ENCODE results near the gene RAB11FIP3.
A peak's percentile ranks its signal among the peaks of the same experiment; 100 is the strongest.
"Not testable (repeated sequence)": the region's sequence is repeated elsewhere in the genome, so short reads cannot be mapped to it uniquely, and the experiment has no call there.

The RAB11FIP3 gene

DNA sequence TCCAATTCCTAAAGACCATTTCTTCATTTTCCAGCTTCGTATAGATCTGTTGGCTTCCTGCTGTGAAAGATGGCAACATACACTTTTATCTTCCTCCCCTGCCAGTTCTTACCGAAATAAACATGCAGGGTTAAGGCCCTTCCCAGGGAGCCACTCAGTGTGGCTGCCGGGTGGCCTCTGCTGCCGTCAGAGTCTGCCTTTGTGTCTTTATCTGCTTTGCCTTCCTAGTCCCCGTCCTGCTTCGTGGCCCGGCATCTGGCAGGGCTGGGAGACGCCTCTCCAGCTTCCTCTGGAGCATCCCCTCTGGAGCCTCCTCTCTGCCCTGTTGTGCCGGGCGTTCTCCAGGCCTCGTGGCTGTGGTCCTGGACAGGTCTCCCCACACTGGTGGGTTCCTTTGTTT, 71.8 kb downstream of the RAB11FIP3 start:
- DNase-seq = no peak

DNA sequence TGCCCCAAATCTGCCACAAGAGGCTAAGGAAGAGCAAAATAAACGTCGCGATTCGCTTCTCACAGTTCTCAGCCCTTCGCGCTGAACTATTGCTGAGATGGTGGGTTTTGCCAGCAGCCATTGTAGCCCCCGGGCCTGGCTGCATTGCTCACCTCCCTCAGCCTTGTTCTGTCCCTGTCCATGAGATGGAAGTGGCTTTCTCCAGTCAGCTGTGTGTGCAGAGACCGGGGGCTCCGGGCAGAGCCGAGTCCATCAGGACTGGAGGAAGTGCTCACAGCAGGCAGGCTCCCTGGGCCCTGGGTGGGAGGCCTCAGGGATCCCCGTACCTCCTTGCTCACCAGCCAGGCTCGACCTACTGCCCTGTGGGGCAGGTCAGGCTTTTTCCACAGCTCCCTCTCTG, 74.5 kb downstream of the RAB11FIP3 start:
- no peak for DNase-seq

GRCh38 chr16:500709-501108, 75.3 kb downstream of the RAB11FIP3 start:
- DNase-seq = no peak

DNA sequence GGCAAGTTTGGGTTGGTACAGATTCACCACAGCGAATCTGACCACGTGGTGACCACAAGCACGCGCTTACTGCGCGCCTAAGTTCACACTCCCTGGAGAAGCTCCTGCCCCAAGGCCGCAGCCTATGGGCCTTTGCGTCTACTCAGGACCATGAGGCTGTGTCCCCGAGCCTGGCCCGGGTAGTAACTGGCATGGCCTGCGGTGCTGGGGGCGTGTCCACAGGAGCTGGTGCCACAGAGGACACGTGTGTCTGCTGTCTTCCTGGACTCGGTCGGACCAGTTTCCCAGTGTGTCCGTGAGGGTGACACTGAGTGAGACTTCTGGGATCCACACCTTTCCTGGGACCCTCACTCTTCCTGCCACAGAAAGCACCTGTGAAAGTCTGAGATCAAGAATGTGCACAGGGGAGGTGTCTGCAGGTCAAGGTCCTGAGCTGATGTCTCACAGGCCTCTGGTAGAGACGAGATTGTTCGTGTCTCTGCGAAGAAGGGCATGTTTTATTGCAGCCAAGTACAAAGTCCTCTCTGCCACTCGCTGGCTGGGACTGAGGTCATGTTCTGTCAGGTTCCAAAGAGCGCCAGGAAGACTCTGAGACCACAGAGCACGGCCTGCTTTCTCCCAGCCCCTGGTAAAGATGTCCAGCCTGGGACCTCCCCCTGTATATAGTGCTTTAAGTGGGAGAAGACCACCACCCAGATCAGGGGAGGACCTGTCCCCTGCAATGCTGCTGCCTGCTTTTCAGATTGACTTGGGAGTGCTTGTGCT, 76.9 kb downstream of the RAB11FIP3 start:
- DNase-seq = no peak

- DNase-seq = no peak
Measured at GRCh38 chr16:503150-504071, 78.0 kb downstream of the RAB11FIP3 start.

- DNase-seq = no peak
Measured at GRCh38 chr16:505479-506245, 80.2 kb downstream of the RAB11FIP3 start.

DNA sequence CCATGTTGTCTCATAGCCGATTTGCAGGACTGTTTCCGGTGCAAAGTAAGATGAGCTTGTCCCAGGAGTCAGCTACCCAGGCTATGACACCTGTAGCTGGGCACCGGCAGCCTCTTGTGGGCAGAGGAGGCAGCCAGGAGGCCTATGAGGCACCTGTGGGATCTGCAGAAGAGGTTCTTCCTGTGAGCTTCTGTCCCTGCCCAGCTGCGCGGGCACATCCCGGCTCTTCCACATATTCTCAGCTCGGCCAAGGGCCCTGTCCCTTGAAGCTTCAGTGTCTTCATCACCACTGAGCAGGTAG, 80.7 kb downstream of the RAB11FIP3 start:
- no peak for DNase-seq

DNA sequence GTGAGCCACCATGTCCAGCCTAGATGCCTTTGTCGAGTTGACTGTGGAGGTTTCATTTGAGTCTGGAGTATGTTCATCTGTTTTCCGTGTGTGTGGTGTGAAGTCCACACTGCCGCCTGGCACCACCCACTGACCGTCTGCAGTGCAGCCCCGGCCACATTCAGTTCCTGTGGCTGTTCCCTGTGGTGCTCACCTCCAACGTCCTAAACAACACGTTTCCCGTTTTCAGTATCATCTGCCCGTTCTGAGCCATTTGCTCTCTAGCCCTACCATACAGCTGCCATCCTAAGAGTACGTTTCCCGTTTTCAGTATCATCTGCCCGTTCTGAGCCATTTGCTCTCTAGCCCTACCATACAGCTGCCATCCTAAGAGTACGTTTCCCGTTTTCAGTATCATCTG, 82.1 kb downstream of the RAB11FIP3 start:
- DNase-seq = not testable (repeated sequence)

- DNase-seq = no peak
Measured at GRCh38 chr16:507996-508395, 82.5 kb downstream of the RAB11FIP3 start.

DNA sequence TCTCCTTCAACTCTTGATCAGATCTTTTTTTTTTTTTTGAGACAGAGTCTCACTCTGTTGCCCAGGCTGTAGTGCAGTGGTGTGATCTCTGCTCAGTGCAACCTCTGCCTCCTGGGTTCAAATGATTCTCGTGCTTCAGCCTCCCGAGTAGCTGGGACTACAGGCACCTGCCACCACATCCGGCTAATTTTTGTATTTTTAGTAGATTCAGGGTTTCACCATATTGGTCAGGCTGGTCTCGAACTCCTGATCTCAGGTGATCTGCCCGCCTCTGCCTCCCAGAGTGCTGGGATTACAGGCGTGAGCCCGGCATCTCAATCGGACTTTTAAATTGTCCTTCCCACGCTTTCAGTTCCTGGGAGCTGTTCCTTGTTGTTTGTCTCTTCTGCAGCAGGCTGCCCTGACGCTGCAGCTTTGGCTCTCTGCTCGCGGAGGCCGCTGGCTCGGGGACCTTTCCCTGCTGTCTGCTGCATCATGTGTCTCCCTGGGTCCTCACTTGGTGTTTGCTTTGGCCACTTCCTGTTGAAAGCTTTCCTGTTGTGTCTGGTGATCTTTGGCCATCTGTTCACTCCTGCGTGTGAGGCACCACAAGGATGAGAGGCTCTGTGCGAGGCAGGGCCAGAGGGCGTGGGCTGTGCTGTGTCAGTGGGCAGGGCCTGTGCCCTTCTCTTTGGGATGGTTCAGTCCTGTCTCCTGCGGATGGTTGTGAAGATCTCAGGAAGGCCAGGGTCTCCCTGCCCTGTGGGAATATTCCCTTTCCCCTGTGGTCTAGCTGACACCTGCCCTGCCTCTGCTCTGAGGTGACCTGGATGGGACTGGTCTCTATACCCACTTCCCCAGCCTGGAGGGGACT, 83.7 kb downstream of the RAB11FIP3 start:
- DNase-seq = peak; percentile 66

DNA sequence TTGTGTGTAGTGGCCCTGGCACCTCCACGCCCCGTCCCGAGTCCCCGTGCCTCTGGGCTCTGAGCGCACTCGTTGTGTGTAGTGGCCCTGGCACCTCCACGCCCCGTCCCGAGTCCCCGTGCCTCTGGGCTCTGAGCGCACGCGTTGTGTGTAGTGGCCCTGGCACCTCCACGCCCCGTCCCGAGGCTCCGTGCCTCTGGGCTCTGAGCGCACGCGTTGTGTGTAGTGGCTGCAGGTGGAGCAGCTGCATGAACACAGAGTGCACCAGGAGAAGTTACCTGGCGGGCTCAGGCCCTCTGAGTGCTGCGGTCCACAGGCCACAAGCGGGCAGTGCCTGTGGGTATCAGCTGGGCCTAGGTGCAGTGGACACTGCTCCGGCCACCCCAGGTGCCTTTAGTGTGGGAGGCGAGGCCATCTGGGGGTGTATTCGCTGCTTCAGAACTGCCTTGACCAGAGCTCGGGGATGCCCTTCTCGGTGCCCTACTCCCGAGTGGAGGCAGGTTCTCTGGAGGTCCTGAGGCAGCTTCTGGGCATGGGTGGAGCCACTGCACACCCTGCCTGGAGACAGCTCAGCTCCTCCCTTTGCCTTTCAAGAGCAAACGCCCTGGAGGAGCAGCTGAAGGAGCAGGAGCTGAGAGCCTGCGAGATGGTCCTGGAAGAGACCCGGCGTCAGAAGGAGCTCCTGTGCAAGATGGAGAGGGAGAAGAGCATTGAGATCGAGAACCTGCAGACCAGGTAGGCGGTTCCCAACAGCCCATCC, 84.8 kb downstream of the RAB11FIP3 start:
- no peak for DNase-seq

- DNase-seq = no peak
Measured at GRCh38 chr16:512802-513201, 87.4 kb downstream of the RAB11FIP3 start.

- no peak for DNase-seq
Measured at GRCh38 chr16:513950-514349, 88.5 kb downstream of the RAB11FIP3 start.

- no peak for DNase-seq
Measured at GRCh38 chr16:515175-515938, 89.9 kb downstream of the RAB11FIP3 start.

GRCh38 chr16:515939-516226, 90.4 kb downstream of the RAB11FIP3 start:
- DNase-seq = no peak

DNA sequence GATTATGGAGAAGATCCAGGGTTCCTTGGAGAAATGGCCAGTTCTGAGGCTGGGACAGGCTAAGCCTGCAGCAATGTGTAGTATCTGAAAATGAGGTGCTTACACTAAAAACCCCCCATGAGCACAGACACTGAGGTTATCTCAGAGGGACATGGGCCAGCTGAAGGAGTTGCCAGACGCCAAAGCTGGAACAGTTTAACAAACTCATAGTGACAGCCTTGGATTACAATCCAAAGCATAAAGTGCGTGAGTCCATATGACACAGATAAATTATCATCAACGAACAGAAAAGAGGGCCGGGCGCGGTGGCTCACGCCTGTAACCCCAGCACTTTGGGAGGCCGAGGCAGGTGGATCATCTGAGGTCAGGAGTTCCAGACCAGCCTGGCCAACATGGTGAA, 90.9 kb downstream of the RAB11FIP3 start:
- no peak for DNase-seq

GRCh38 chr16:518858-519257, 93.4 kb downstream of the RAB11FIP3 start:
- DNase-seq = no peak

- no peak for DNase-seq
Measured at GRCh38 chr16:519425-519824, 94.0 kb downstream of the RAB11FIP3 start.

- no peak for DNase-seq
Measured at GRCh38 chr16:519841-520687, 94.6 kb downstream of the RAB11FIP3 start.

GRCh38 chr16:520847-521246, 95.4 kb downstream of the RAB11FIP3 start:
- DNase-seq = no peak
